ENCODE results near the gene SNX17.

SNX17 gene

GRCh38 chr2:27362678-27363420, 7.6 kb upstream of the SNX17 start:
- no peak overlapping the region for H3K27ac ChIP-seq
- CTCF ChIA-PET = no interaction called here
- no peak for DNase-seq (ENCODE audit: low spot score)
- TF ChIP-seq CTCF (conservative IDR thresholded peaks at IDR 0.05; ENCODE audit: low read depth) = no peak
- POLR2A ChIA-PET (ENCODE audit: low non-redundant PET) = no interaction called here

- CTCF ChIA-PET = interaction anchor here (1.1 kb wide), 1 partner anchor 38 kb away, joined by 3 read pairs; no protein-coding TSS in a partner anchor
- DNase-seq (ENCODE audit: low spot score) = no peak
- no peak for TF ChIP-seq CTCF (conservative IDR thresholded peaks at IDR 0.05; ENCODE audit: low read depth)
- POLR2A ChIA-PET (ENCODE audit: low non-redundant PET) = no interaction called here
- H3K27ac ChIP-seq = 0 out of 2 replicates have a peak overlapping the region, but pooled peaks have one; percentile 6
Observed at GRCh38 chr2:27363933-27364332, 6.5 kb upstream of the SNX17 start.

- POLR2A ChIA-PET (ENCODE audit: low non-redundant PET) = interaction anchor here (0.7 kb wide), 1 partner anchor 9 kb away, joined by 3 read pairs; no protein-coding TSS in a partner anchor
- peak; percentile 73 for DNase-seq (ENCODE audit: low spot score)
- peak overlapping the region; percentile 85 for H3K27ac ChIP-seq
- TF ChIP-seq CTCF (conservative IDR thresholded peaks at IDR 0.05; ENCODE audit: low read depth) = no peak
- CTCF ChIA-PET = interaction anchor here (0.6 to 1.7 kb wide), 8 partner anchors 9 to 104 kb away, joined by 3 to 8 read pairs (median 3); partner anchors contain the start of gene GTF3C2
Observed at GRCh38 chr2:27369471-27370025, 868 bp upstream of the SNX17 start.

- peak; percentile 26 for DNase-seq (ENCODE audit: low spot score)
- POLR2A ChIA-PET (ENCODE audit: low non-redundant PET) = interaction anchor here (0.6 kb wide), 1 partner anchor 25 kb away, joined by 4 read pairs; no protein-coding TSS in a partner anchor
- TF ChIP-seq CTCF (conservative IDR thresholded peaks at IDR 0.05; ENCODE audit: low read depth) = no peak
- CTCF ChIA-PET = interaction anchor here (0.8 to 0.9 kb wide), 2 partner anchors 15 to 50 kb away, joined by 3 to 4 read pairs; partner anchors contain the start of gene GTF3C2
- H3K27ac ChIP-seq = peak overlapping the region; percentile 85
Observed at GRCh38 chr2:27370816-27371620, 602 bp downstream of the SNX17 start.

- ChIA-PET POLR2A (ENCODE audit: low non-redundant PET) (no interaction called here), CTCF (interaction anchor here (0.8 kb wide), 1 partner anchor 108 kb away, joined by 3 read pairs; no protein-coding TSS in a partner anchor)
- DNase-seq (ENCODE audit: low spot score) = no peak
- TF ChIP-seq CTCF (conservative IDR thresholded peaks at IDR 0.05; ENCODE audit: low read depth) = no peak
- H3K27ac ChIP-seq = peak overlapping the region; percentile 20; the same call in 1 of the 2 replicates
Observed at GRCh38 chr2:27372937-27373336, 2.5 kb downstream of the SNX17 start.

GRCh38 chr2:27373567-27373966, 3.2 kb downstream of the SNX17 start:
- no peak for TF ChIP-seq CTCF (conservative IDR thresholded peaks at IDR 0.05; ENCODE audit: low read depth)
- H3K27ac ChIP-seq = peak overlapping the region; percentile 20; the same call in 1 of the 2 replicates
- CTCF ChIA-PET = interaction anchor here (0.6 kb wide), 1 partner anchor 287 kb away, joined by 3 read pairs; no protein-coding TSS in a partner anchor
- POLR2A ChIA-PET (ENCODE audit: low non-redundant PET) = no interaction called here
- no peak for DNase-seq (ENCODE audit: low spot score)

Measured in RWPE1 (cell line).